HCT116 (cell line): ENCODE measurements around the gene ATL1.

Experiments used
- EZH2 ChIP-seq: fragments of 200-600 bp; sonication (generic); IDR thresholded peaks from 2 replicates; pipeline ENCODE4 v1.6.1; 2017; ENCODE audit warnings: antibody characterized with exemption, mixed run types
- EZH2phosphoT487 ChIP-seq: fragments of 200-600 bp; IDR thresholded peaks from 2 replicates; pipeline ENCODE4 v1.6.1; 2018; ENCODE audit warnings: antibody characterized with exemption, borderline replicate concordance
- JUND ChIP-seq: IDR thresholded peaks from 2 replicates; pipeline ENCODE4 v1.6.1; 2012
- RAD21 ChIP-seq: IDR thresholded peaks from 2 replicates; pipeline ENCODE4 v1.6.1; 2012; ENCODE audit warnings: low read depth, mild to moderate bottlenecking
- ZBTB33 ChIP-seq: IDR thresholded peaks from 2 replicates; pipeline ENCODE4 v1.6.1; 2011; ENCODE audit warnings: mild to moderate bottlenecking, low read length, moderate library complexity; ENCODE audit not compliant: insufficient replicate concordance; ENCODE audit errors: extremely low read depth
- ZNF274 ChIP-seq: fragments of 200-500 bp; sonication (Bioruptor generic); IDR thresholded peaks from 2 replicates; pipeline ENCODE4 v1.6.1; 2014; ENCODE audit warnings: mild to moderate bottlenecking, low read depth, low read length, inconsistent platforms
- TF ChIP-seq, protein P1 (sequence below), 3 experiments: fragments of 200-600 bp in 1 of 3; sonication (generic) in 1 of 3; IDR thresholded peaks in 2 of 3; conservative IDR thresholded peaks in 1 of 3; 2 replicates each; pipeline ENCODE4 v1.5.1; 2012 to 2017; ENCODE audit warnings: low read depth in 2 of 3, low read length in 2 of 3, antibody characterized with exemption in 1 of 3, borderline replicate concordance in 1 of 3, control low read depth in 1 of 3, mild to moderate bottlenecking in 1 of 3, mixed read lengths in 1 of 3, mixed run types in 1 of 3, moderate library complexity in 1 of 3; ENCODE audit not compliant: insufficient read depth in 1 of 3

- TF ChIP-seq ZBTB33 (no peak), JUND (no peak), EZH2phosphoT487 (no peak), EZH2 (no peak), RAD21 (no peak), ZNF274 (no peak)
- TF ChIP-seq, protein P1, sequence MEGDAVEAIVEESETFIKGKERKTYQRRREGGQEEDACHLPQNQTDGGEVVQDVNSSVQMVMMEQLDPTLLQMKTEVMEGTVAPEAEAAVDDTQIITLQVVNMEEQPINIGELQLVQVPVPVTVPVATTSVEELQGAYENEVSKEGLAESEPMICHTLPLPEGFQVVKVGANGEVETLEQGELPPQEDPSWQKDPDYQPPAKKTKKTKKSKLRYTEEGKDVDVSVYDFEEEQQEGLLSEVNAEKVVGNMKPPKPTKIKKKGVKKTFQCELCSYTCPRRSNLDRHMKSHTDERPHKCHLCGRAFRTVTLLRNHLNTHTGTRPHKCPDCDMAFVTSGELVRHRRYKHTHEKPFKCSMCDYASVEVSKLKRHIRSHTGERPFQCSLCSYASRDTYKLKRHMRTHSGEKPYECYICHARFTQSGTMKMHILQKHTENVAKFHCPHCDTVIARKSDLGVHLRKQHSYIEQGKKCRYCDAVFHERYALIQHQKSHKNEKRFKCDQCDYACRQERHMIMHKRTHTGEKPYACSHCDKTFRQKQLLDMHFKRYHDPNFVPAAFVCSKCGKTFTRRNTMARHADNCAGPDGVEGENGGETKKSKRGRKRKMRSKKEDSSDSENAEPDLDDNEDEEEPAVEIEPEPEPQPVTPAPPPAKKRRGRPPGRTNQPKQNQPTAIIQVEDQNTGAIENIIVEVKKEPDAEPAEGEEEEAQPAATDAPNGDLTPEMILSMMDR (IDR thresholded peaks at IDR 0.05 in 2 of 3, conservative IDR thresholded peaks at IDR 0.05 in 1 of 3; ENCODE audit: borderline replicate concordance in 1 of 3, insufficient read depth in 1 of 3, low read depth in 2 of 3, low read length in 2 of 3): no peak
Observed at GRCh38 chr14:50647753-50648152, 87.8 kb downstream of the ATL1 start.
